Skeletal muscle satellite cell (primary cell): ENCODE results near the gene MLF1.

Experiments
- H3K27me3 ChIP-seq: 2 replicates; pipeline ENCODE4 v1.7.0; 2013; ENCODE audit warnings: low read length; ENCODE audit not compliant: control insufficient read depth, insufficient read depth
- H3K36me3 ChIP-seq: 2 replicates; pipeline ENCODE4 v1.7.0; 2013; ENCODE audit warnings: mild to moderate bottlenecking, control low read depth, low read length; ENCODE audit not compliant: insufficient read depth
- H3K4me1 ChIP-seq: 2 replicates; pipeline ENCODE4 v1.7.0; 2013; ENCODE audit warnings: low read length; ENCODE audit not compliant: control insufficient read depth, insufficient read depth
- H3K4me2 ChIP-seq: 2 replicates; pipeline ENCODE4 v1.7.0; 2013; ENCODE audit warnings: mild to moderate bottlenecking, low read length
- H3K4me3 ChIP-seq: 2 replicates; pipeline ENCODE4 v1.7.0; 2013; ENCODE audit warnings: low read length
- H3K9ac ChIP-seq: 2 replicates; pipeline ENCODE4 v1.7.0; 2013; ENCODE audit warnings: mild to moderate bottlenecking, low read depth, low read length, moderate library complexity
- H3K9me3 ChIP-seq: replicated peaks from 2 replicates; pipeline ENCODE4 v1.7.0; 2013; ENCODE audit warnings: mild to moderate bottlenecking, control low read depth, low read length

MLF1 gene

GRCh38 chr3:158600787-158601186 is 29.8 kb downstream of the MLF1 start:
- no peaks in the 10 kb centered on the region for H3K4me1 ChIP-seq
- no peaks in the 10 kb centered on the region for H3K36me3 ChIP-seq
- H3K9me3 ChIP-seq, result no peaks in the 10 kb centered on the region
- H3K27me3 ChIP-seq, result no peaks in the 10 kb centered on the region
- no peak overlapping the region for H3K9ac ChIP-seq
- no peak overlapping the region for H3K4me2 ChIP-seq
- H3K4me3 ChIP-seq, result no peak overlapping the region

- H3K36me3 ChIP-seq, result no peaks in the 10 kb centered on the region
These were observed 31.2 kb downstream of the MLF1 start for GRCh38 chr3:158602227-158602626.

GRCh38 chr3:158617982-158618875 is 47.2 kb downstream of the MLF1 start:
- Histone ChIP-seq H3K4me2 (no peak overlapping the region), H3K4me1 (no peaks in the 10 kb centered on the region), H3K9ac (no peak overlapping the region)

More at GRCh38 chr3:158602227-158602626, 31.2 kb downstream of the MLF1 start:
- no peaks in the 10 kb centered on the region for H3K9me3 ChIP-seq
- H3K9ac ChIP-seq, result no peak overlapping the region
- H3K4me1 ChIP-seq, result no peaks in the 10 kb centered on the region
- no peak overlapping the region for H3K4me3 ChIP-seq
- H3K4me2 ChIP-seq, result no peak overlapping the region
- H3K27me3 ChIP-seq, result no peaks in the 10 kb centered on the region

GRCh38 chr3:158625881-158626280 is 54.9 kb downstream of the MLF1 start:
- H3K4me2 ChIP-seq, result no peak overlapping the region
- H3K4me1 ChIP-seq, result no peaks in the 10 kb centered on the region
- no peak overlapping the region for H3K9ac ChIP-seq
- H3K4me3 ChIP-seq, result no peak overlapping the region
- H3K27me3 ChIP-seq, result peaks cover 6% of the 10 kb centered on the region
- no peaks in the 10 kb centered on the region for H3K36me3 ChIP-seq
- no peaks in the 10 kb centered on the region for H3K9me3 ChIP-seq

More at GRCh38 chr3:158617982-158618875, 47.2 kb downstream of the MLF1 start:
- Histone ChIP-seq H3K27me3 (no peaks in the 10 kb centered on the region), H3K36me3 (no peaks in the 10 kb centered on the region), H3K9me3 (no peaks in the 10 kb centered on the region), H3K4me3 (no peak overlapping the region)

- Histone ChIP-seq H3K4me3 (no peak overlapping the region), H3K9me3 (no peaks in the 10 kb centered on the region), H3K4me1 (no peaks in the 10 kb centered on the region), H3K4me2 (no peak overlapping the region), H3K9ac (no peak overlapping the region), H3K36me3 (no peaks in the 10 kb centered on the region), H3K27me3 (peaks cover 6% of the 10 kb centered on the region)
These were observed 61.0 kb downstream of the MLF1 start for GRCh38 chr3:158631981-158632380.

GRCh38 chr3:158640646-158641045 is 69.7 kb downstream of the MLF1 start:
- Histone ChIP-seq H3K9me3 (no peaks in the 10 kb centered on the region), H3K36me3 (no peaks in the 10 kb centered on the region), H3K4me3 (no peak overlapping the region)

GRCh38 chr3:158642005-158642404 is 71.0 kb downstream of the MLF1 start:
- H3K9ac ChIP-seq, result no peak overlapping the region
- H3K4me3 ChIP-seq, result no peak overlapping the region
- no peak overlapping the region for H3K4me2 ChIP-seq
- H3K36me3 ChIP-seq, result peaks cover 4% of the 10 kb centered on the region
- no peaks in the 10 kb centered on the region for H3K27me3 ChIP-seq
- no peaks in the 10 kb centered on the region for H3K9me3 ChIP-seq
- H3K4me1 ChIP-seq, result peaks cover 3% of the 10 kb centered on the region

More at GRCh38 chr3:158640646-158641045, 69.7 kb downstream of the MLF1 start:
- peaks cover 3% of the 10 kb centered on the region for H3K4me1 ChIP-seq
- H3K4me2 ChIP-seq, result no peak overlapping the region
- H3K27me3 ChIP-seq, result no peaks in the 10 kb centered on the region
- H3K9ac ChIP-seq, result no peak overlapping the region

- Histone ChIP-seq H3K9me3 (no peaks in the 10 kb centered on the region), H3K9ac (no peak overlapping the region), H3K4me2 (no peak overlapping the region), H3K4me3 (no peak overlapping the region), H3K27me3 (no peaks in the 10 kb centered on the region), H3K4me1 (peaks cover 3% of the 10 kb centered on the region), H3K36me3 (peaks cover 8% of the 10 kb centered on the region)
These were observed 71.6 kb downstream of the MLF1 start for GRCh38 chr3:158642474-158643210.

- Histone ChIP-seq H3K9ac (peak within 1 kb of the TSS; percentile 88), H3K4me2 (peak within 1 kb of the TSS; percentile 79), H3K4me3 (peak within 1 kb of the TSS; percentile 90), H3K9me3 (no peaks in the 10 kb centered on the region), H3K27me3 (no peaks in the 10 kb centered on the region), H3K4me1 (peaks cover 3% of the 10 kb centered on the region), H3K36me3 (peaks cover 21% of the 10 kb centered on the region)
These were observed 73.4 kb downstream of the MLF1 start, which contains the start of gene GFM1 for GRCh38 chr3:158644345-158644908. TSS of gene GFM1 (plus strand) at chr3:158644527. CDS start at chr3:158644635, 108 bp downstream.

GRCh38 chr3:158649791-158650190 is 78.8 kb downstream of the MLF1 start:
- H3K9me3 ChIP-seq, result no peaks in the 10 kb centered on the region
- no peaks in the 10 kb centered on the region for H3K27me3 ChIP-seq
- no peak overlapping the region for H3K4me2 ChIP-seq
- H3K4me1 ChIP-seq, result peaks cover 3% of the 10 kb centered on the region
- no peak overlapping the region for H3K9ac ChIP-seq
- no peak overlapping the region for H3K4me3 ChIP-seq
- peaks cover 48% of the 10 kb centered on the region for H3K36me3 ChIP-seq

GRCh38 chr3:158651192-158651591 is 80.2 kb downstream of the MLF1 start:
- H3K4me2 ChIP-seq, result no peak overlapping the region
- H3K36me3 ChIP-seq, result peaks cover 57% of the 10 kb centered on the region
- H3K27me3 ChIP-seq, result no peaks in the 10 kb centered on the region
- no peaks in the 10 kb centered on the region for H3K4me1 ChIP-seq
- no peaks in the 10 kb centered on the region for H3K9me3 ChIP-seq
- H3K9ac ChIP-seq, result no peak overlapping the region
- H3K4me3 ChIP-seq, result no peak overlapping the region
